Colonic mucosa (tissue), 4 donors: ENCODE data around the gene OR5H14. TPM values are rescaled to one million over a fixed set of nuclear protein-coding genes. Genes with fewer than 3 reads are reported as not detected.

Source experiments
- DNase-seq: peaks from one replicate; pipeline ENCODE4 v3.0.0-alpha.2; 2020
- H3K27ac ChIP-seq: fragments of 200-600 bp; one replicate; pipeline ENCODE4 v1.8.0; 2021
- H3K27me3 ChIP-seq: fragments of 200-600 bp; one replicate; pipeline ENCODE4 v1.8.0; 2021
- H3K36me3 ChIP-seq: fragments of 200-600 bp; one replicate; pipeline ENCODE4 v1.8.0; 2021
- H3K4me1 ChIP-seq: fragments of 200-600 bp; one replicate; pipeline ENCODE4 v1.8.0; 2021; ENCODE audit warnings: mild to moderate bottlenecking
- H3K4me3 ChIP-seq: fragments of 200-600 bp; one replicate; pipeline ENCODE4 v1.8.0; 2021
- H3K9ac ChIP-seq, 2 donors: one replicate each; pipeline ENCODE4 v1.7.0; 2013; ENCODE audit warnings: control low read depth in 2 of 2, low read depth in 2 of 2, low read length in 2 of 2
- H3K9me3 ChIP-seq: fragments of 200-600 bp; one replicate; pipeline ENCODE4 v1.8.0; 2021
- intact Hi-C: fragments of 100-400 bp; cut with DNase I; formaldehyde crosslinking; loops from one replicate; pipeline ENCODE4 v1.14.1; 2022
- total RNA-seq, 2 donors: library from RNA; stranded (reverse); fragmentation: NEBNext Ultra II Directional in 1 of 2; extraction: Animal tissue kit (Norgen Biotek cat#: 25700) in 1 of 2; gene quantifications; one replicate each; pipeline ENCODE4 v1.2.1, GENCODE V29; 2021
- TF ChIP-seq, protein P1 (sequence below): fragments of 200-600 bp; IDR thresholded peaks from one replicate; pipeline ENCODE4 v1.8.0; 2022; ENCODE audit warnings: antibody characterized with exemption, mild to moderate bottlenecking
- donor health status: healthy.
- donor health status: DM: no; HTN: no; CAD: no.
- donor health status: DM: no; HTN: no; CAD: no.

Gene OR5H14
- not detected for total RNA-seq

- no peak within 1 kb of the TSS for H3K27ac ChIP-seq
- H3K4me1 ChIP-seq = no peaks in the 10 kb centered on the region
- intact Hi-C loops = no loop called here
- no peak within 1 kb of the TSS for H3K9ac ChIP-seq
- H3K27me3 ChIP-seq = no peaks in the 10 kb centered on the region
- H3K4me3 ChIP-seq = no peak within 1 kb of the TSS
- DNase-seq = no peak
- H3K36me3 ChIP-seq = no peaks in the 10 kb centered on the region
- TF ChIP-seq, protein P1, sequence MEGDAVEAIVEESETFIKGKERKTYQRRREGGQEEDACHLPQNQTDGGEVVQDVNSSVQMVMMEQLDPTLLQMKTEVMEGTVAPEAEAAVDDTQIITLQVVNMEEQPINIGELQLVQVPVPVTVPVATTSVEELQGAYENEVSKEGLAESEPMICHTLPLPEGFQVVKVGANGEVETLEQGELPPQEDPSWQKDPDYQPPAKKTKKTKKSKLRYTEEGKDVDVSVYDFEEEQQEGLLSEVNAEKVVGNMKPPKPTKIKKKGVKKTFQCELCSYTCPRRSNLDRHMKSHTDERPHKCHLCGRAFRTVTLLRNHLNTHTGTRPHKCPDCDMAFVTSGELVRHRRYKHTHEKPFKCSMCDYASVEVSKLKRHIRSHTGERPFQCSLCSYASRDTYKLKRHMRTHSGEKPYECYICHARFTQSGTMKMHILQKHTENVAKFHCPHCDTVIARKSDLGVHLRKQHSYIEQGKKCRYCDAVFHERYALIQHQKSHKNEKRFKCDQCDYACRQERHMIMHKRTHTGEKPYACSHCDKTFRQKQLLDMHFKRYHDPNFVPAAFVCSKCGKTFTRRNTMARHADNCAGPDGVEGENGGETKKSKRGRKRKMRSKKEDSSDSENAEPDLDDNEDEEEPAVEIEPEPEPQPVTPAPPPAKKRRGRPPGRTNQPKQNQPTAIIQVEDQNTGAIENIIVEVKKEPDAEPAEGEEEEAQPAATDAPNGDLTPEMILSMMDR = no peak
- H3K9me3 ChIP-seq = no peaks in the 10 kb centered on the region
Measured at GRCh38 chr3:98147179-98147578, at the start of gene OR5H14. OR5H14 (plus strand) TSS chr3:98147479; CDS start chr3:98149386, 1,907 bp downstream.

GRCh38 chr3:98099848-98100247, 47.4 kb upstream of the OR5H14 start:
- TF ChIP-seq, protein P1 = no peak
- no peak overlapping the region for H3K4me3 ChIP-seq
- no peak for DNase-seq
- H3K9me3 ChIP-seq = no peaks in the 10 kb centered on the region
- no peaks in the 10 kb centered on the region for H3K36me3 ChIP-seq
- H3K4me1 ChIP-seq = no peaks in the 10 kb centered on the region
- intact Hi-C loops = no loop called here
- H3K9ac ChIP-seq = no peak overlapping the region
- no peak overlapping the region for H3K27ac ChIP-seq
- H3K27me3 ChIP-seq = no peaks in the 10 kb centered on the region

DNA sequence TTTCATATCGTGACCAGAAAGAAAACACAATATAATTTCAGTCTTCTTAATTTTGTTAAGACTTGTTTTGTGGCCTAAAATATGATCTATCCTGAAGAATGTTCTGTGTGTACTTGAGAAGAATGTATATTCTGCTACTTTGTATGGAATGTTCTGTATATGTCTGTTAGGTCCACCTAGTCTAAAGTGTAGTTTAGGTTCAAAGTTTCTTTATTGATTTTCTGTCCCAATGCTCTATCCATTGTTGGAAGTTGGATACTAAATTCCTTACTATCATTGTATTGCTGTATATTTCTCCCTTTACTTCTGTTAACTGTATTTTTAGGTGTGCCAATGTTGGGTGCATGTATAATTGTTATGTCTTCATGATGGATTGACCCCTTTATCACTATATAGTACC, 39.1 kb upstream of the OR5H14 start:
- intact Hi-C loops = no loop called here
- Histone ChIP-seq H3K9me3 (no peaks in the 10 kb centered on the region), H3K9ac (no peak overlapping the region), H3K4me1 (no peaks in the 10 kb centered on the region), H3K4me3 (no peak overlapping the region), H3K27me3 (no peaks in the 10 kb centered on the region), H3K36me3 (no peaks in the 10 kb centered on the region), H3K27ac (no peak overlapping the region)
- DNase-seq = no peak
- TF ChIP-seq, protein P1 = no peak

GRCh38 chr3:98109807-98110549, 37.3 kb upstream of the OR5H14 start:
- no peaks in the 10 kb centered on the region for H3K4me1 ChIP-seq
- H3K9me3 ChIP-seq = no peaks in the 10 kb centered on the region
- no peaks in the 10 kb centered on the region for H3K36me3 ChIP-seq
- no peak overlapping the region for H3K4me3 ChIP-seq
- no peaks in the 10 kb centered on the region for H3K27me3 ChIP-seq
- H3K9ac ChIP-seq = no peak overlapping the region
- DNase-seq = no peak
- no peak overlapping the region for H3K27ac ChIP-seq
- TF ChIP-seq, protein P1 = no peak
- intact Hi-C loops = no loop called here

DNA sequence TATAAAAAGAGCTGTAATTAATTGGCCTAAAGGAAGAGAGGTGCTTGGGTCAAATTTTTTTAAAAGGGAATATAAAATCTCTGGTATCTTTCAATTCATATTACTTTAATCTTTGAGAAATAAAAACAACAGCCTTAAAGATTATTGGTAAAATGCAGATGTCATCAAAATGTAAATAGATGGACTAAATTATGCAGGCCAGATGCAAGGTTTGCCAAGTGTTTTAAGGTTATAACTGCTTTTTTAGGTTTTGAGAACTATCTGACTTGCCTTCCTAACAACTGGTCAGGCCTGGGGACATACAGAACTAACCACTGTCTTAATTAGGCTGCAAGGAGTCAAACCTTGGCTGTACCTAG, 36.8 kb upstream of the OR5H14 start:
- no peaks in the 10 kb centered on the region for H3K36me3 ChIP-seq
- H3K4me1 ChIP-seq = no peaks in the 10 kb centered on the region
- intact Hi-C loops = no loop called here
- no peaks in the 10 kb centered on the region for H3K9me3 ChIP-seq
- no peak overlapping the region for H3K27ac ChIP-seq
- TF ChIP-seq, protein P1 = no peak
- no peak overlapping the region for H3K4me3 ChIP-seq
- no peak for DNase-seq
- H3K27me3 ChIP-seq = no peaks in the 10 kb centered on the region
- H3K9ac ChIP-seq = no peak overlapping the region
